ENCODE measurements around the gene SCYL3.
"Not testable (repeated sequence)": the region's sequence is repeated elsewhere in the genome, so short reads cannot be mapped to it uniquely, and the experiment has no call there.

Gene SCYL3

GRCh38 chr1:169871988-169872387 lies 21.7 kb downstream of the SCYL3 start:
- DNase-seq (ENCODE audit: low read depth in 1 of 2, low spot score in 1 of 2), result not testable (repeated sequence)

GRCh38 chr1:169869426-169869825 lies 24.3 kb downstream of the SCYL3 start:
- no peak for DNase-seq (ENCODE audit: low read depth in 1 of 2, low spot score in 1 of 2)

GRCh38 chr1:169868978-169869377 lies 24.7 kb downstream of the SCYL3 start:
- DNase-seq (ENCODE audit: low read depth in 1 of 2, low spot score in 1 of 2), result no peak

- no peak for DNase-seq (ENCODE audit: low read depth in 1 of 2, low spot score in 1 of 2)
Measured at GRCh38 chr1:169867012-169867675, 26.6 kb downstream of the SCYL3 start.

- no peak for DNase-seq (ENCODE audit: low read depth in 1 of 2, low spot score in 1 of 2)
Measured at GRCh38 chr1:169866577-169866976, 27.1 kb downstream of the SCYL3 start.

- not testable (repeated sequence) for DNase-seq (ENCODE audit: low read depth in 1 of 2, low spot score in 1 of 2)
Measured at GRCh38 chr1:169864531-169864930, 29.2 kb downstream of the SCYL3 start.

GRCh38 chr1:169860750-169861149 lies 32.9 kb downstream of the SCYL3 start:
- no peak for DNase-seq (ENCODE audit: low read depth in 1 of 2, low spot score in 1 of 2)

GRCh38 chr1:169860187-169860586 lies 33.5 kb downstream of the SCYL3 start:
- no peak for DNase-seq (ENCODE audit: low read depth in 1 of 2, low spot score in 1 of 2)

GRCh38 chr1:169859001-169859400 lies 34.7 kb downstream of the SCYL3 start:
- no peak for DNase-seq (ENCODE audit: low read depth in 1 of 2, low spot score in 1 of 2)

GRCh38 chr1:169858467-169858866 lies 35.2 kb downstream of the SCYL3 start:
- no peak for DNase-seq (ENCODE audit: low read depth in 1 of 2, low spot score in 1 of 2)

- DNase-seq (ENCODE audit: low read depth in 1 of 2, low spot score in 1 of 2), result no peak
Measured at GRCh38 chr1:169853341-169853740, 40.4 kb downstream of the SCYL3 start.

GRCh38 chr1:169849346-169850022 lies 44.2 kb downstream of the SCYL3 start:
- DNase-seq (ENCODE audit: low read depth in 1 of 2, low spot score in 1 of 2), result no peak

GRCh38 chr1:169848456-169848855 lies 45.2 kb downstream of the SCYL3 start:
- DNase-seq (ENCODE audit: low read depth in 1 of 2, low spot score in 1 of 2), result no peak

- DNase-seq (ENCODE audit: low read depth in 1 of 2, low spot score in 1 of 2), result no peak
Measured at GRCh38 chr1:169844941-169845608, 48.6 kb downstream of the SCYL3 start.

- no peak for DNase-seq (ENCODE audit: low read depth in 1 of 2, low spot score in 1 of 2)
Measured at GRCh38 chr1:169838942-169839341, 54.8 kb downstream of the SCYL3 start.

GRCh38 chr1:169836198-169836597 lies 57.5 kb downstream of the SCYL3 start:
- DNase-seq (ENCODE audit: low read depth in 1 of 2, low spot score in 1 of 2), result no peak

GRCh38 chr1:169835647-169836046 lies 58.0 kb downstream of the SCYL3 start:
- no peak for DNase-seq (ENCODE audit: low read depth in 1 of 2, low spot score in 1 of 2)

- DNase-seq (ENCODE audit: low read depth in 1 of 2, low spot score in 1 of 2), result no peak
Measured at GRCh38 chr1:169834869-169835268, 58.8 kb downstream of the SCYL3 start.

GRCh38 chr1:169833179-169833901 lies 60.4 kb downstream of the SCYL3 start:
- no peak for DNase-seq (ENCODE audit: low read depth in 1 of 2, low spot score in 1 of 2)

- DNase-seq (ENCODE audit: low read depth in 1 of 2, low spot score in 1 of 2), result no peak
Measured at GRCh38 chr1:169829671-169830070, 64.0 kb downstream of the SCYL3 start.

GRCh38 chr1:169824153-169824552 lies 69.5 kb downstream of the SCYL3 start:
- DNase-seq (ENCODE audit: low read depth in 1 of 2, low spot score in 1 of 2), result no peak

GRCh38 chr1:169821500-169821899 lies 72.2 kb downstream of the SCYL3 start:
- DNase-seq (ENCODE audit: low read depth in 1 of 2, low spot score in 1 of 2), result no peak
